Skeletal muscle satellite cell (primary cell): ENCODE results near the gene TOX4.

Experiments
- H3K27me3 ChIP-seq: 2 replicates; pipeline ENCODE4 v1.7.0; 2013; ENCODE audit warnings: low read length; ENCODE audit not compliant: control insufficient read depth, insufficient read depth
- H3K36me3 ChIP-seq: 2 replicates; pipeline ENCODE4 v1.7.0; 2013; ENCODE audit warnings: mild to moderate bottlenecking, control low read depth, low read length; ENCODE audit not compliant: insufficient read depth
- H3K4me1 ChIP-seq: 2 replicates; pipeline ENCODE4 v1.7.0; 2013; ENCODE audit warnings: low read length; ENCODE audit not compliant: control insufficient read depth, insufficient read depth
- H3K4me2 ChIP-seq: 2 replicates; pipeline ENCODE4 v1.7.0; 2013; ENCODE audit warnings: mild to moderate bottlenecking, low read length
- H3K4me3 ChIP-seq: 2 replicates; pipeline ENCODE4 v1.7.0; 2013; ENCODE audit warnings: low read length
- H3K9ac ChIP-seq: 2 replicates; pipeline ENCODE4 v1.7.0; 2013; ENCODE audit warnings: mild to moderate bottlenecking, low read depth, low read length, moderate library complexity
- H3K9me3 ChIP-seq: replicated peaks from 2 replicates; pipeline ENCODE4 v1.7.0; 2013; ENCODE audit warnings: mild to moderate bottlenecking, control low read depth, low read length

Gene TOX4

DNA sequence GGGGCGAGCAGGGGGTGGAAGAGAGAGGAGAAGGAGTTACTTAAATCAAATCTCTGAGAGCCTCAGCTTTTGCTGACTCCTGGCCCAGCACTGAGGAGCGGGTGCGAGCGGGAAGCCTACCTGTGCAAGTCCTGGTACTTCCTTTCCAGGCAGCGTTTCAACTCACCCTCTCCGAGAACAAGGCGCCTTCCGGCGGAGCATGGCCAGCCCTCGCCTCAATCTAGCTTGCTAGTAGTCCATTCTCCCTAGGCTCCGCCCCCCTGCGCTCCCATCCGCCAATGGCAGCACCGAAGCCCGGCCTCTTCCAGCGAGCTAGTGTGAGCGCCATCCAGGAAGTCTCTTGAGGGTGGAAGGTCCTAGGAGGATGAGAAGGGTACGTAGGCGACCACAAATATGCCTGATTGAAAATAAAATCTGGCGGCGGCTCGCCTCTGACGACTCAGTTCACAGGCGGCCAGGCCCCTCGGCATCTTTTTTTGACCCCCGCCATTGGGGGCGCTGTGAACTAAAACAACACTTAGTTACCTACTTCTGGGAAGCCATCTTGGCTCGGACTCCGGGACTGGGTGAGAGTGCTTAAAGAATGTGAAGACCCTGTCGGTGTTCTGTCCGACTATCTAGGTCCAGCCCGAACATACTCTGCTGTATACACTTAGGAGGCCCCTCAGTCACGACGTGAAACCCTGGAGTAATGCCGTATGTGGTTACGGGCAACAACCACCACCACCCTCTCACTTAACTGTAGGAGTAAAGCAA is 20.9 kb upstream of the TOX4 start, which contains the start of gene CHD8:
TSS of gene CHD8 (minus strand) at position 212 of the 756 bp plus-strand sequence. CDS start 24,480 bp downstream, outside the sequence.
- H3K4me3 ChIP-seq: peak within 1 kb of the TSS; percentile 91
- peak within 1 kb of the TSS; percentile 94 for H3K9ac ChIP-seq

DNA sequence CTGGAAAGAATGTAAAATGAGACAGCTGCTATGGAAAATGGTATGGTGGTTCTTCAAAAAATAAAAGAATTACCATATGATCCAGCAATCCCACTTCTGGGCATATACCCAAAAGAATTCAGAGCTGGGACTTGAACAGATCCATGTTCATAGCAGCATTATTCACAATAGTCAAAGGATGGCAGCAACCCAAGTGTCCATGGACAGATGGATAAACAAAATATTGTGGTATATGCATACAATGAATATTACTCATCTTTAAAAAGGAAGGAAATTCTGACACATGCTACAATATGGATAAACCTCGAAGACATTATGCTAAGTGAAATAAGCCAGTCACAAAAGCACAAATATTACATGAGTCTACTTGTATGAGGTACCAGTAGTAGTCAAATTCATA is 9.4 kb upstream of the TOX4 start:
- H3K36me3 ChIP-seq: peaks cover 24% of the 10 kb centered on the region
- peak overlapping the region; percentile 6 for H3K9ac ChIP-seq
- H3K9me3 ChIP-seq: no peaks in the 10 kb centered on the region
- H3K4me1 ChIP-seq: peaks cover 12% of the 10 kb centered on the region
- H3K4me3 ChIP-seq: no peak overlapping the region
- no peak overlapping the region for H3K4me2 ChIP-seq
- no peaks in the 10 kb centered on the region for H3K27me3 ChIP-seq

More for the DNA sequence above, 20.9 kb upstream of the TOX4 start, which contains the start of gene CHD8:
- peaks cover 14% of the 10 kb centered on the region for H3K36me3 ChIP-seq
- no peaks in the 10 kb centered on the region for H3K27me3 ChIP-seq
- H3K4me1 ChIP-seq: peaks cover 9% of the 10 kb centered on the region
- peak within 1 kb of the TSS; percentile 91 for H3K4me2 ChIP-seq
- no peaks in the 10 kb centered on the region for H3K9me3 ChIP-seq

DNA sequence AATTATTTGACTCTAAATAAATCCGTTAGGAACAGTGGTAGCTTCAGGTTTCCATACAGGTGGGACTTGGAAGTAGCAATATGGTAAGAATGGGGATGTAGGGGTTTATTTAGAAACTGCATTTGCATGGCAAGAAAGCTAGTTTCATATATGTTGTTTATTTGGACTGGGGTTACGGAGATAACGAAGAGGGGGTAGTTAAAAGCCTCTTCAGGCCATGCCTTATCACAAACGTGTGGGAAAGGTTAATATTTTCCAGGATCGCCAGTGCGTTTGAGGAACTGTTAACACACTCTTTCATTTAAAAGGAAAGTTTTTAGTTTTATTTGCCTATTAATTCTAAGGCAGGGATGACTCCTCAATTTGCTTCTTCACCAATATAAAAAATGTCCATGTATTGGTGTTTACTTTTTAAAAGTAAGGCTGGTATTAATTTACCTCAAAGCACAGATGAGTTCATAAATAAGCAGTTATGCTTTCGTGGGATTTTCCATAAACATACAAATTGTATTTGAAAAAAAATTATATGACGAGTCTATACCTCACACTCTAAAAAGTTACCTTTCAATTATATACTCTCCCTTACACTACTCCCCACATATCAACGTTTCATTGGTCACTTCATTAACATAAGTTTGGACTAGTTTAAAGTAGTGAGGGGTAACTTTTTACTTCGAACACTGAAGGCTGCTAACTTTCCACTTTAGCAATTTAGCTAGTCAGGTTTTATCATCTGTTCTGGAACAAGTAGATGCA is 1.1 kb upstream of the TOX4 start:
- H3K4me2 ChIP-seq: peak overlapping the region; percentile 89
- H3K9me3 ChIP-seq: no peaks in the 10 kb centered on the region
- H3K9ac ChIP-seq: peak overlapping the region; percentile 84
- peaks cover 13% of the 10 kb centered on the region for H3K36me3 ChIP-seq
- H3K27me3 ChIP-seq: no peaks in the 10 kb centered on the region
- H3K4me1 ChIP-seq: peaks cover 14% of the 10 kb centered on the region
- peak overlapping the region; percentile 79 for H3K4me3 ChIP-seq

DNA sequence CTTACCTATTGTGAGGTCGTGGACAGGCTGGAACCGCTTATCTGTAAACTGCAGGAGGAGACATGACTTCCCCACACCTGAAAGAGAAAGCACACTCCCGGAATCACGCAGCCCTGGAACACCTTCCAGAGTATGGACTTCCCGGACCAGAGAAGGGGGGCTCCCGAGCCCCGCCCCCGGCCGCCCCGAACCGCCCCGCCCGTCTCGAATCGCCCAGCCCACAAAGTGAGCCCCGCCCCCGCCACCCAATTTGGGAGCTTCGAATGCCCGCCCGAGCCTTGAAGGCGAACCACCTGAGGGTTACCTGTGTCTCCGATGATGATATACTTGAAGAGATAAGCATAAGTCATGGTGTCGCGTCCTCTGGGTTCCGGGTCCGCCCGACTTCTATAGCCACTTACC is 471 bp upstream of the TOX4 start:
- Histone ChIP-seq H3K36me3 (peaks cover 13% of the 10 kb centered on the region), H3K9me3 (no peaks in the 10 kb centered on the region), H3K9ac (peak overlapping the region; percentile 84), H3K27me3 (no peaks in the 10 kb centered on the region), H3K4me1 (peaks cover 14% of the 10 kb centered on the region), H3K4me2 (peak overlapping the region; percentile 89), H3K4me3 (peak overlapping the region; percentile 79)

DNA sequence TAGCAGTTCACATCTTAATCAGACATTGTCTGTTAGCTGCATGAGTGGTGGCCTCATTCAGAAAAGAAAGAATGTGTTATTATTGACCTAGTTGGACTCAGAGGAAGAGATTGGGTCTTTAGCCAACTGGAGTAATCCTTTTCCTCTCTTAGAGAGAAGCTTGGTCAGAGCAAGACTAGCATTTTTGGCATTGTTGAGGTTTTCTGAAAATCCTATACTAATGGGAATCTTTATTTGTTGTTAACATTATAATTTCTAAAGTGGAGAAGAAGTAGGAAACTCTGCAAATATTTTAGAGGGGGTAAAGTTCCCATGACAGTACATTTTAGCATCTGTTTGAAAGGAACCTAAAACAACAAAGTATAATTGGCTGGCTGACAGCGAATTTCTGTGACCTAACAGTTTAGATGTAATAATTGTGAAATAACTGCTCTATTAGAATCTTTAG is 9.7 kb downstream of the TOX4 start:
- H3K4me1 ChIP-seq: no peaks in the 10 kb centered on the region
- no peak overlapping the region for H3K4me2 ChIP-seq
- no peak overlapping the region for H3K4me3 ChIP-seq
- no peaks in the 10 kb centered on the region for H3K9me3 ChIP-seq
- peaks cover 27% of the 10 kb centered on the region for H3K36me3 ChIP-seq
- no peaks in the 10 kb centered on the region for H3K27me3 ChIP-seq
- H3K9ac ChIP-seq: no peak overlapping the region

DNA sequence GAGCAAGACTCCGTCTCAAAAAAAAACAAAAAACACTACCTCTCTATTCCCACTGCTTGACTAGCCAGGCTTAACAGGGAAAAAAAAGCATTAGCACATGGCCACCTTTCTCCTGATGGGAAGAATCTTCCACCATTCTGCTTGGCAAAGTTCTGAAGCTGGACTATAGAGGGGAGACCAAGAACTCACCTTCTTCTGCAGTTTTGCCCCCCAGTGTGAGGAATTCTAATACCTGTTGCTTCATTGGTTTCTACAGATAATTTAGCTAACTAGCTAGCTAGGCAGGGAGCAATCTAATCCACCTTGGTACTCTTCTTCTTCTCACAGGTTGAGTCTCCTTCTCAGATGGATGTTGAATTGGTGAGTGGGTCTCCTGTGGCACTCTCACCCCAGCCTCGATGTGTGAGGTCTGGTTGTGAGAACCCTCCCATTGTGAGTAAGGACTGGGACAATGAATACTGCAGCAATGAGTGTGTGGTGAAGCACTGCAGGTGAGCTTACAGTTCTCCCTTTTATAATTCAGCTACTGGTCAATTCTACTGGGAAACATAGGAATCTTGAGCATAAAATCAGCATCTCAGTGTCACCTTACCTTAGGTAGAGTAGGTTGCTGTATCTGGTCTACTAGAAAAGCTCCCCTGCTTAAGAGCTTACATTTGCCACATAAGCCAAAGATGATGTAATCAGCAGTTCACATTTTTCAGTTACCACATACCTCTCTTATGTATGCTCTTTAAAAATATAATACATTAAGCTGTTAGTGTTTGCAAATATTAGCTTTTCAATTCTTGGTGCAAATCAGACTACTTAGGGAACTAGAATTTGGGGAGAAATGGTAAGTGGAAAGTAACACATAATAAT is 18.1 kb downstream of the TOX4 start:
- H3K4me2 ChIP-seq: no peak overlapping the region
- H3K36me3 ChIP-seq: peaks cover 62% of the 10 kb centered on the region
- H3K4me3 ChIP-seq: no peak overlapping the region
- no peaks in the 10 kb centered on the region for H3K27me3 ChIP-seq
- H3K4me1 ChIP-seq: no peaks in the 10 kb centered on the region
- no peak overlapping the region for H3K9ac ChIP-seq
- H3K9me3 ChIP-seq: no peaks in the 10 kb centered on the region

DNA sequence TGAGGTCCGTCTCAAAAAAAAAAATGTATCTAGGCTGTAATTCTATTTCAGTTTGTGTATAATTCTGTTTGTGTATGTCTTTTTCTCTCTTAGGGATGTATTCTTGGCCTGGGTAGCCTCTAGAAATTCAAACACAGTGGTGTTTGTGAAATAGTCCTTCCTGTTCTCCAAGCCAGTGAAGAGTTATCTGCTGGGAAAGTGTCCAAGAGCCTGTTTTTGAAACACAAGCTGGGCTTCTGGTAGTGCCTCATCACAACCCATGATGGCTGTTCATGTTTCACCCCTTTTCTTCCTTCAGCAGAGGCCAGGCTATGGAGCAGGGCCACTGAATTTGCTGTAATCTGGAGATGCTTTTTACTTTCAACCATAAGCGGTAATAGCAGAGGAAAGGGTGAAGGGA is 19.5 kb downstream of the TOX4 start:
- H3K9ac ChIP-seq: no peak overlapping the region
- H3K36me3 ChIP-seq: peaks cover 71% of the 10 kb centered on the region
- no peaks in the 10 kb centered on the region for H3K9me3 ChIP-seq
- H3K27me3 ChIP-seq: no peaks in the 10 kb centered on the region
- H3K4me3 ChIP-seq: no peak overlapping the region
- H3K4me1 ChIP-seq: no peaks in the 10 kb centered on the region
- no peak overlapping the region for H3K4me2 ChIP-seq

DNA sequence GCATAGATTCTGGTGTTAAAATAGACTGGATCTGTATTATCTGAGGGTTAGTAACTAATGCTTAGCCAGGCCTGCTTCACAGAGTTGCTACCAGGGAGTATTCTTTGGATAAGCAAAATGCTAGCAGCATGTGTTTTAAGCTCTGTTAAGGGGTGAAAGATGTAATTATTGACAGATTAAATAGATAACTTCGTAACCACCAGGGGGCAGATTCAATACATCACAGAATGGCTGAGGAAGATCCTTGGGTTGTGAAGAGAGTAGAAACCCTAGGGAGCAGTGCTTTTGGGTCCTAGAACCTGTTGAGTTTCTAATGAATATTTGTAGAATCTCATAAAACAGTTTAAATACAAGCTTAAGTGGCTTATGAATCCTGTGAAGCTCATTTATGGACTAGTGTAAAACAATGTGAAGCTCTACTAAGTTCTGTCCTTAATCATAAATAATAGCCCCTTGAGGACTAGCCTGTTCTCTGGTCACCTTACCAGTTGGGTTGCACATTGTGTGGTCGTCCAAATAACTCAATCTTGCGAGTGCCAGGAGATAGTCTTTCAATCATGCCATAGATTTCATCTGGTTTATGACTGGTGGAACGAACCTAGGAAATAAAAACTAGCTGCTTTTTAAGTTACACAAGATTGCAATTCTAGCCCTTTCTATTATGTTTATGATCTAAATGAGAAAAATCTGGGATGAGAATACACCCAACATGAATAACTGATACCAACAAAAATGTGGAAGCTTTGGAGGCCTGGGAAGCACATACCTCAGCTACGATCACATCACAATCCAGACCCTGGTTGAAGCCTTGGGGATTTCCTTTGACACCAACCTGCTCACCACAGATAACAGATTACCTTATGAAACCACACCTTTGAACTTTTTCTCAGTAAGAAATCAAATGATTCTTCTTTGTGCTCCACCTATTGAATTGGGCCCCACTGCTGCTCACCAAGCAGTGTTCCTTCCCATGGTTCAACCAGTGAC is 21.8 kb downstream of the TOX4 start:
- Histone ChIP-seq H3K4me1 (no peaks in the 10 kb centered on the region), H3K4me3 (no peak overlapping the region), H3K9ac (no peak overlapping the region), H3K36me3 (peaks cover 81% of the 10 kb centered on the region), H3K4me2 (no peak overlapping the region), H3K9me3 (no peaks in the 10 kb centered on the region), H3K27me3 (no peaks in the 10 kb centered on the region)

DNA sequence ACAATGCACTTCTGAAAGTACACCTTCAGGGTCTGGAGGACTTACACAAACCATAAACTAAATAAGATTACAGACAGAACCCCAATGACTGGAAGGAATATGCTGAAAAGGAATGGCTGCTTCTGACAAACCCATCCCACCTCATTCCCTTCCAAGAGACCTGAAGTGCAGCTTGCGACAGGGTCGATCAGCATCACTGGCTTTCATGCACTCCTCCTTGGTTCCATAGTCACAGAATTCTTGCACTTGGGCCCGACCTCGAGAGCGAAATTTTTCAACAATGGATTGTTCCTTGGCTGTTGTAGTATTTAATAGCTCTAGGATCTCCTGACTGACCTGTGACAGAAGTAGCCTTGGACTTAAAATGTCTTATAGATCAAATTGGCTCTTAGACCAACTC is 24.6 kb downstream of the TOX4 start:
- Histone ChIP-seq H3K36me3 (peaks cover 68% of the 10 kb centered on the region), H3K4me1 (no peaks in the 10 kb centered on the region)

DNA sequence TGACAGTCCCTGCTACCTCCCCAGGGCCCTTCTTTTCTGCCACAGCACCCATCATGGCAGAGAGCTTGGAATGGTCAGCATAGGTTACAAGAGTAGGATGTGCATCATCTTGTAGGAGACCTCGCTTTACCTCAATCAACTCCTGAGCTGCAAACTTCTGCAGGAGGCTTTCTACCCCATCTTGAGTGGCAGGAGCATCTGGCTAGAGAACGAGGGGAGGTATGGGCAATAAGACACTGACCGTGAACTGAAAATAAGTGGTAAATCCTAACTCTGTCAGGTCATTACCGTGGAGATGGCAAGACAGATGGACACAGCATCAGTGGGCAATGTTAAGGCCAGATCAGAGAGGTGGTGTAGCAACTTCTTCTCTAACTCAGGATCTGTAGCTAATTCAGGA is 26.4 kb downstream of the TOX4 start:
- Histone ChIP-seq H3K36me3 (peaks cover 61% of the 10 kb centered on the region), H3K4me2 (no peak overlapping the region), H3K27me3 (no peaks in the 10 kb centered on the region), H3K4me3 (no peak overlapping the region), H3K9ac (no peak overlapping the region), H3K9me3 (no peaks in the 10 kb centered on the region), H3K4me1 (no peaks in the 10 kb centered on the region)

More for the DNA sequence above, 24.6 kb downstream of the TOX4 start:
- no peaks in the 10 kb centered on the region for H3K27me3 ChIP-seq
- H3K9ac ChIP-seq: no peak overlapping the region
- H3K4me2 ChIP-seq: no peak overlapping the region
- no peaks in the 10 kb centered on the region for H3K9me3 ChIP-seq
- no peak overlapping the region for H3K4me3 ChIP-seq
